Retinal pigment epithelial cell (primary cell): ENCODE results near the gene PPP1R37.
"Not testable (repeated sequence)": the region's sequence is repeated elsewhere in the genome, so short reads cannot be mapped to it uniquely, and the experiment has no call there.

Experiments
- DNase-seq: peaks from one replicate; pipeline ENCODE4 v3.0.0-alpha.2; 2010; ENCODE audit warnings: low read depth
- H3K4me3 ChIP-seq: 2 replicates; pipeline ENCODE4 v1.5.1; 2011; ENCODE audit warnings: mild to moderate bottlenecking, low read length, control low read depth, moderate library complexity
- TF ChIP-seq, protein P1 (sequence below): conservative IDR thresholded peaks from 2 replicates; pipeline ENCODE4 v1.5.1; 2011; ENCODE audit warnings: low read depth, low read length, control low read depth, inconsistent platforms

Gene PPP1R37

DNA sequence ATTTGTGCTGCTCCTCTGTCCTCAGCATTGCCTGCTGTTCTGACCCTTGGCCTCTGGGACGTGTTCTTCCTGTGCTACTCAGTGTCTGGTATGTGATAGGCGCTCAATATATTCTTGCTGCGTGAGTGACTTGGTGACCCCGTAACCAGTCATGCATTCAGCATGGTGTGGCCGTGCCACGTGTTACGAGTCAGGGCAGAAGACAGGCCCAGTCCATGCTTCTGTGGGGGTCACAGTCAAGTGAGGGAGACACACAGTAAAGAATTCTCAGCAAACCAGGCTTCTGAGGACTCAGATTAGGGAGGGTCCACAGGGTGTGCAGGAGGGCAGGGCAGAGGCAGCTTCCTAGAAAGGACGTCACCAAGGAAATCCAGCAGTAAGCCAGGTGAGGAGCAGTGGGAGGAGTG lies 7.9 kb downstream of the PPP1R37 start:
- peak; percentile 74 for DNase-seq

DNA sequence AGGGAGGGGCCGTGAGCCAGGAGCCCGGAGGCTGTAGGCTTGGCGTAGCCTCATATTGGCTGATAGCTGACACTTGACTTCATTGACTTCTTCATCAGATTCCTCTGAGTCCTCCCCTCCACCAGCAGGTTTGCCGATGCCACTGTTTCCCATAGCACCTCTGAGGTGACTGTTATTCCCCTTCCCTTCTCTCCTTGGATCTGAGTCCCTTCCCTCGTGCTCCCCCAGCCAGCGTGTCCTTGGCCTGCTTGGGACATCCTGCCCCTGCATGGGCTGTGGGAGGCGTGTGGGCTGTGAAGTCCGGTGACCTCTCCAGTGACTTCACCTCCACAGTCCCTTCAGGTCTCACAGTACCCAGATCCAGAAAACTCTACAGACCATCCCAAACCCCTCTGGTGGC lies 8.8 kb downstream of the PPP1R37 start:
- H3K4me3 ChIP-seq, result no peak overlapping the region
- no peak for DNase-seq
- TF ChIP-seq, protein P1, sequence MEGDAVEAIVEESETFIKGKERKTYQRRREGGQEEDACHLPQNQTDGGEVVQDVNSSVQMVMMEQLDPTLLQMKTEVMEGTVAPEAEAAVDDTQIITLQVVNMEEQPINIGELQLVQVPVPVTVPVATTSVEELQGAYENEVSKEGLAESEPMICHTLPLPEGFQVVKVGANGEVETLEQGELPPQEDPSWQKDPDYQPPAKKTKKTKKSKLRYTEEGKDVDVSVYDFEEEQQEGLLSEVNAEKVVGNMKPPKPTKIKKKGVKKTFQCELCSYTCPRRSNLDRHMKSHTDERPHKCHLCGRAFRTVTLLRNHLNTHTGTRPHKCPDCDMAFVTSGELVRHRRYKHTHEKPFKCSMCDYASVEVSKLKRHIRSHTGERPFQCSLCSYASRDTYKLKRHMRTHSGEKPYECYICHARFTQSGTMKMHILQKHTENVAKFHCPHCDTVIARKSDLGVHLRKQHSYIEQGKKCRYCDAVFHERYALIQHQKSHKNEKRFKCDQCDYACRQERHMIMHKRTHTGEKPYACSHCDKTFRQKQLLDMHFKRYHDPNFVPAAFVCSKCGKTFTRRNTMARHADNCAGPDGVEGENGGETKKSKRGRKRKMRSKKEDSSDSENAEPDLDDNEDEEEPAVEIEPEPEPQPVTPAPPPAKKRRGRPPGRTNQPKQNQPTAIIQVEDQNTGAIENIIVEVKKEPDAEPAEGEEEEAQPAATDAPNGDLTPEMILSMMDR, result no peak

More for the DNA sequence above, 7.9 kb downstream of the PPP1R37 start:
- no peak overlapping the region for H3K4me3 ChIP-seq
- TF ChIP-seq, protein P1, result no peak

DNA sequence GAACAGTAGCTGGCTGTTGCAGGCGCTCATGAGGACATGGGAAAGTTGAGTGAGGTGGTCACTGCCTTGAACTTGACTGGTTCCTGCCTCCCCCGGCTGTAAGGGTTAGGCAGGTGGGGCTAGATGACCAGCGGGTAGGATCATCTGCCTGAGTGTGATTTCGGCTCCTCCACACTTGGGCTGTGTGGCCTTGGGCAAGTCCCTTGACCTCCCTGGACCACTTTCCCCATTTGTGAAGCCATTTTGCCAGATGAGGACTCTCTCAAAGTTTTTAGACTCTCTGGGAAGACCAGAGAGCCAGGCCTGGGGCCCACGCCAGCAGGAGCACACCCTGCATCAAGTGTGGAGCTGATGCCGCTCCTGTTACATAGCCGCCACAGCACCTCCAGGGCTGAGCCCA lies 9.5 kb downstream of the PPP1R37 start:
- TF ChIP-seq, protein P1, result no peak
- DNase-seq, result no peak
- H3K4me3 ChIP-seq, result no peak overlapping the region

DNA sequence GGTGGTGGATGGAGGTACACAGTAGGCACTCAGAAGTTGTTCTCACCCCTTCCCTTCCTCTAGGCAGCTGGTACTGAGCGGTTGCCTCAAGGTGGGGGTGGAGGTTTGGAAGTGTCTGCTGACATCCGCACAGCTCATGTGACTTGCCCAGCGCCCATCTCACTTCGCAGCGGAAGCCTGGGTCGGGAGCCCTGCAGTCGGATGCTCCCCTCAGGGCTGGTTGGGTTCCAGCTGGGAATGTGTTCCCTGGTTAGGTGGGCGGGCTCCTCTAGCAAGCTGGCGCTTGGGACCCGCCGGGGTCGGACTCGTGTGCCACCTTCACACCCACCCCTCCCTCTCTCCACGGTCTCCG lies 10.2 kb downstream of the PPP1R37 start:
- TF ChIP-seq, protein P1, result no peak
- H3K4me3 ChIP-seq, result peak overlapping the region; percentile 15
- DNase-seq, result no peak

DNA sequence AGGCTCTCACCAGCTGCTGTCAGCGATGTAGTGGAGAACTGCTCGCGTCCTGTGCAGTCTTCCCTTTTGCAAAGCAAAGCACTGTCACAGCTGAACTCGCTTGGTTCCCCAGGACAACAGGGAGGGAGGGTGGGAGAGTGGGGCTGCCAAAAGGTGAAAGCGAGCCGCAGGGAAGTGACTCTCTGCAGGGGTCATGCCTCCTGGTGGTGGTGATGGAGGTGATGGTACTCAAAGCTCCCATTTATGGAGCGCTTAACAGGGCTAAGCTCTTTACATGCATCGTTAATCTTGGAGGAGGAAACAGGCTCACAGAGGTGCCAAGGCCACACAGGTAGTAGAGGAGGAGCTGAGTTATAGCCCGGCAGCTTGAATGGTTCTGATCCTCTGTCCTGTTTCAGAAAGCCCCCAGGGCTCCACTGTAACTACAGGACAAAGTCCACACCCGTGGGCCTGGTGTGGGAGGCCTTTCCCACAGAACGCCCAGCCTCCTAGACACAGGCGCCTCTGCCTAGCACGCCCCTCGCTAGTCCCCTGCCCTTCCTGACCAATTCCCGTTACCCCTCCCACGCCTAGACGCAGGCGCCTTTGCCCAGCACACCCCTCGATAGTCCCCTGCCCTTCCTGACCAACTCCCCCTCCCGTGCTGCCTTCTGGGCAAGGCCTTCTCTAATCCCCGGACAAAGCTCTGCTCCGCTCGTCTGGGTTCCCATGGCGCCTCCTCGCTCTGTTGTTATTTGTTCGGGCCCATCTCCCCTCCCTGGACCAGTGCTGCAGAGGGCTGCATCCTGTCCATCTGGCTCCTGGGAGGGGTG lies 10.7 kb downstream of the PPP1R37 start:
- peak overlapping the region; percentile 15 for H3K4me3 ChIP-seq
- peak; percentile 86 for DNase-seq
- TF ChIP-seq, protein P1, result peak; percentile 46

DNA sequence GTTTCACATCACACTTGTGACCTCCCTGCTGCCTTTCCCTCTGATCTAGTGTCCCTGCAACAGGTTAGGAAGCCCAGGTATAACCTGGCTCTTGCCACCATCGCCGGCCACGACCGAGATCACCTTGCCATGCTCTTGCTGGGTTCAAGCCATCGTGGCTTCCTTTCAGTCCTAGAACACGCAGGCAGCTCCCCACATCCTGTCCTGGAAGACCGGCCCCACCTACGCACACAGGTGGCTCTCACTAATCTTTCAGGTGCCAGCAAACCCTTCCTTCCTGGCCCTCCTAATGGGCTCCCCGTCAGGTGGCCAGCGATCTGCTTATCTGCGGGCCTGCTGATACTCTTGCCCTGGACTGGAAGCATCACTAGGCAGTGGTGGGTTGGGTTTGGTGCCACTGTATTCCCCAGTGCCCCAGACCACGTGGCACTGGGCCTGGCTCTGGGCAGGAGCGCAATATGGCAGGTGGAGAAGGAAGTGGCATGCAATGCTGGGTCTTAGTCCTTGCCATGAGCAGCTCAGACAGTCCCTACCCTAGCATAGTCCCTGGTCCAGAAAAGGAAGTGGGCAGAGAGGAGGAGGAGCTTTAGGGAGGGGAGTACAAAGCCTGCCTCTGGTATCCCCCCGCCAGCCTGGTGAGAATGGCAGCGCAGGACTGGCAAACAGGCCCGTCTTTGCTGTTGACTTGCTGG lies 11.8 kb downstream of the PPP1R37 start:
- no peak overlapping the region for H3K4me3 ChIP-seq
- DNase-seq, result no peak
- TF ChIP-seq, protein P1, result no peak

DNA sequence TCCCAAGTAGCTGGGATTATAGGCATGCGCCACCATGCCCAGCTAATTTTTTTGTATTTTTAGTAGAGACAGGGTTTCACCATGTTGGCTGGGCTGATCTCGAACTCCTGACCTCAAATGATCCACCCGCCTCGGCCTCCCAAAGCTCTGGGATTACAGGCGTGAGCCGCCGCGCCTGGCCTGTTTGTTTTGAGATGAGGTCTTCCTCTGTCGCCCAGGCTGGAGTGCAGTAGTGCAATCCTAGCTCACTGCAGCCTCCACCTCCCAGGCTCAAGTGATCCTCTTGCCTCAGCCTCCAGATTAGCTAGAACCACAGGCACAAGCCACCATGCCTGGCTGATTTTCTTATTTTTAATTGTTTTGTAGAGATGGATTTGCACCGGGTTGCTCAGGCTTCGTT lies 13.4 kb downstream of the PPP1R37 start:
- not testable (repeated sequence) for H3K4me3 ChIP-seq, DNase-seq
